HepG2 (cell line): ENCODE data around the gene METTL23. TPM values are rescaled to one million over a fixed set of nuclear protein-coding genes. Genes with fewer than 3 reads are reported as not detected.

Experiments
- ARNTL ChIP-seq: sonication (generic); formaldehyde crosslinking; IDR thresholded peaks from 2 replicates; pipeline ENCODE4 v1.4.0; 2020; ENCODE audit warnings: mild to moderate bottlenecking, missing genetic modification reagents
- CSRNP2 ChIP-seq: sonication (generic); formaldehyde crosslinking; conservative IDR thresholded peaks from 2 replicates; pipeline ENCODE4 v1.8.0; 2022; ENCODE audit warnings: low read depth, missing genetic modification reagents
- KAT8 ChIP-seq: IDR thresholded peaks from 2 replicates; pipeline ENCODE4 v1.6.1; 2016; ENCODE audit warnings: missing genetic modification reagents, missing compliant biosample characterization
- KDM1A ChIP-seq: IDR thresholded peaks from 2 replicates; pipeline ENCODE4 v1.6.1; 2016; ENCODE audit warnings: missing compliant biosample characterization
- MED1 ChIP-seq: sonication (generic); formaldehyde crosslinking; IDR thresholded peaks from 2 replicates; pipeline ENCODE4 v1.4.0; 2020; ENCODE audit warnings: missing genetic modification reagents
- NCOA2 ChIP-seq: sonication (generic); formaldehyde crosslinking; IDR thresholded peaks from 2 replicates; pipeline ENCODE4 v1.8.0; 2022; ENCODE audit warnings: inconsistent platforms
- POLR2A ChIP-seq, 2 experiments: IDR thresholded peaks; 2 replicates each; pipeline ENCODE4 v1.6.1; 2011; ENCODE audit warnings: low read depth in 2 of 2, low read length in 2 of 2, mild to moderate bottlenecking in 1 of 2, moderate library complexity in 1 of 2; ENCODE audit not compliant: insufficient read depth in 1 of 2
- TFDP1 ChIP-seq: IDR thresholded peaks from 2 replicates; pipeline ENCODE4 v1.6.1; 2016; ENCODE audit warnings: missing compliant biosample characterization, missing genetic modification reagents, borderline replicate concordance
- THAP8 ChIP-seq: sonication (generic); formaldehyde crosslinking; IDR thresholded peaks from 2 replicates; pipeline ENCODE4 v1.5.1; 2020; ENCODE audit warnings: missing genetic modification reagents, mild to moderate bottlenecking, borderline replicate concordance
- TOPORS ChIP-seq: sonication (generic); formaldehyde crosslinking; IDR thresholded peaks from 2 replicates; pipeline ENCODE4 v1.8.0; 2023; ENCODE audit warnings: mild to moderate bottlenecking, missing genetic modification reagents
- YEATS2 ChIP-seq: sonication (generic); formaldehyde crosslinking; IDR thresholded peaks from 2 replicates; pipeline ENCODE4 v1.4.0; 2020; ENCODE audit warnings: missing genetic modification reagents, borderline replicate concordance
- ZBTB20 ChIP-seq: sonication (generic); formaldehyde crosslinking; IDR thresholded peaks from 2 replicates; pipeline ENCODE4 v1.8.1; 2023; ENCODE audit warnings: missing genetic modification reagents, low read depth, mild to moderate bottlenecking, borderline replicate concordance
- ZFYVE20 ChIP-seq: sonication (generic); formaldehyde crosslinking; IDR thresholded peaks from 2 replicates; pipeline ENCODE4 v1.8.0; 2023; ENCODE audit warnings: low read depth, mild to moderate bottlenecking, moderate library complexity, missing genetic modification reagents, borderline replicate concordance
- ZNF12 ChIP-seq: sonication (generic); formaldehyde crosslinking; IDR thresholded peaks from 2 replicates; pipeline ENCODE4 v1.5.0; 2020; ENCODE audit warnings: missing genetic modification reagents
- ZNF121 ChIP-seq: sonication (generic); formaldehyde crosslinking; IDR thresholded peaks from 2 replicates; pipeline ENCODE4 v1.5.0; 2020; ENCODE audit warnings: mild to moderate bottlenecking, missing genetic modification reagents
- ZNF160 ChIP-seq: sonication (generic); formaldehyde crosslinking; IDR thresholded peaks from 2 replicates; pipeline ENCODE4 v1.8.0; 2022; ENCODE audit warnings: mild to moderate bottlenecking, inconsistent platforms, missing genetic modification reagents
- ZNF292 ChIP-seq: sonication (generic); formaldehyde crosslinking; IDR thresholded peaks from 2 replicates; pipeline ENCODE4 v1.8.1; 2022; ENCODE audit warnings: mild to moderate bottlenecking, low read depth, missing genetic modification reagents, borderline replicate concordance
- ZNF773 ChIP-seq: sonication (generic); formaldehyde crosslinking; IDR thresholded peaks from 2 replicates; pipeline ENCODE4 v1.4.0; 2020; ENCODE audit warnings: missing genetic modification reagents, borderline replicate concordance
- polyA plus RNA-seq, 8 experiments: library from polyadenylated mRNA; depleted of rRNA in 3 of 8; stranded (reverse) in 7 of 8; unstranded in 1 of 8; fragments of >200 nt; fragmentation: Illumina TruSeq in 4 of 8; extraction: Trizol in 4 of 8; gene quantifications; 2 replicates each; pipeline versions ENCODE4 v1.2.1 to v1.2.3, GENCODE V29; 2011 to 2016; ENCODE audit warnings: low read depth in 4 of 8, missing spikeins in 1 of 8, mixed read lengths in 1 of 8; ENCODE audit not compliant: insufficient read depth in 1 of 8
- total RNA-seq, 5 experiments: library from RNA; depleted of rRNA; stranded (reverse); fragments of >200 nt; fragmentation: Illumina TruSeq; extraction: Trizol; gene quantifications; 2 replicates each; pipeline ENCODE4 v1.2.3, GENCODE V29; 2016; ENCODE audit warnings: low read depth in 1 of 5
- TF ChIP-seq, protein P1 (sequence below): sonication (generic); formaldehyde crosslinking; IDR thresholded peaks from 2 replicates; pipeline ENCODE4 v1.4.0; 2020; ENCODE audit warnings: missing genetic modification reagents, borderline replicate concordance
- TF ChIP-seq, protein P2 (sequence below): sonication (generic); formaldehyde crosslinking; IDR thresholded peaks from 2 replicates; pipeline ENCODE4 v1.5.0; 2020; ENCODE audit warnings: mild to moderate bottlenecking, missing genetic modification reagents

The METTL23 gene
- total and polyA plus RNA-seq, 2 of the 13 experiments (the other 11 are each of a cell fraction or from before 2014, with no cell fraction given) = 39.9 to 104 TPM

- TF ChIP-seq MED1 = no peak; the same call in 1 of the 2 replicates
- TF ChIP-seq ZFYVE20 (CRISPR knock-in tag) = 0 out of 2 replicates have a peak, but pooled peaks have one; percentile 19
- no peak for TF ChIP-seq THAP8 (CRISPR knock-in tag)
- peak; percentile 63; the same call in 1 of the 2 replicates for TF ChIP-seq ARNTL
- TF ChIP-seq, protein P1, sequence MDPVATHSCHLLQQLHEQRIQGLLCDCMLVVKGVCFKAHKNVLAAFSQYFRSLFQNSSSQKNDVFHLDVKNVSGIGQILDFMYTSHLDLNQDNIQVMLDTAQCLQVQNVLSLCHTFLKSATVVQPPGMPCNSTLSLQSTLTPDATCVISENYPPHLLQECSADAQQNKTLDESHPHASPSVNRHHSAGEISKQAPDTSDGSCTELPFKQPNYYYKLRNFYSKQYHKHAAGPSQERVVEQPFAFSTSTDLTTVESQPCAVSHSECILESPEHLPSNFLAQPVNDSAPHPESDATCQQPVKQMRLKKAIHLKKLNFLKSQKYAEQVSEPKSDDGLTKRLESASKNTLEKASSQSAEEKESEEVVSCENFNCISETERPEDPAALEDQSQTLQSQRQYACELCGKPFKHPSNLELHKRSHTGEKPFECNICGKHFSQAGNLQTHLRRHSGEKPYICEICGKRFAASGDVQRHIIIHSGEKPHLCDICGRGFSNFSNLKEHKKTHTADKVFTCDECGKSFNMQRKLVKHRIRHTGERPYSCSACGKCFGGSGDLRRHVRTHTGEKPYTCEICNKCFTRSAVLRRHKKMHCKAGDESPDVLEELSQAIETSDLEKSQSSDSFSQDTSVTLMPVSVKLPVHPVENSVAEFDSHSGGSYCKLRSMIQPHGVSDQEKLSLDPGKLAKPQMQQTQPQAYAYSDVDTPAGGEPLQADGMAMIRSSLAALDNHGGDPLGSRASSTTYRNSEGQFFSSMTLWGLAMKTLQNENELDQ (CRISPR knock-in tag) = no peak
- no peak for TF ChIP-seq KDM1A
- TF ChIP-seq ZNF121 (CRISPR knock-in tag) = no peak
- TF ChIP-seq, protein P2, sequence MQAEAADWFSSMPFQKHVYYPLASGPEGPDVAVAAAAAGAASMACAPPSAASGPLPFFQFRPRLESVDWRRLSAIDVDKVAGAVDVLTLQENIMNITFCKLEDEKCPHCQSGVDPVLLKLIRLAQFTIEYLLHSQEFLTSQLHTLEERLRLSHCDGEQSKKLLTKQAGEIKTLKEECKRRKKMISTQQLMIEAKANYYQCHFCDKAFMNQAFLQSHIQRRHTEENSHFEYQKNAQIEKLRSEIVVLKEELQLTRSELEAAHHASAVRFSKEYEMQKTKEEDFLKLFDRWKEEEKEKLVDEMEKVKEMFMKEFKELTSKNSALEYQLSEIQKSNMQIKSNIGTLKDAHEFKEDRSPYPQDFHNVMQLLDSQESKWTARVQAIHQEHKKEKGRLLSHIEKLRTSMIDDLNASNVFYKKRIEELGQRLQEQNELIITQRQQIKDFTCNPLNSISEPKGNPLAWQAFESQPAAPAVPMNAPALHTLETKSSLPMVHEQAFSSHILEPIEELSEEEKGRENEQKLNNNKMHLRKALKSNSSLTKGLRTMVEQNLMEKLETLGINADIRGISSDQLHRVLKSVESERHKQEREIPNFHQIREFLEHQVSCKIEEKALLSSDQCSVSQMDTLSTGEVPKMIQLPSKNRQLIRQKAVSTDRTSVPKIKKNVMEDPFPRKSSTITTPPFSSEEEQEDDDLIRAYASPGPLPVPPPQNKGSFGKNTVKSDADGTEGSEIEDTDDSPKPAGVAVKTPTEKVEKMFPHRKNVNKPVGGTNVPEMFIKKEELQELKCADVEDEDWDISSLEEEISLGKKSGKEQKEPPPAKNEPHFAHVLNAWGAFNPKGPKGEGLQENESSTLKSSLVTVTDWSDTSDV (CRISPR knock-in tag) = no peak
- no peak for TF ChIP-seq ZBTB20
- TF ChIP-seq ZNF292 (CRISPR knock-in tag) = no peak; the same call in 1 of the 2 replicates
- peak; percentile 60; the same call in 1 of the 2 replicates for TF ChIP-seq ZNF160
- peak; percentile 80 for TF ChIP-seq ZNF12
- TF ChIP-seq NCOA2 = no peak
- TF ChIP-seq TOPORS (CRISPR knock-in tag) = no peak
- peak; percentile 50 to 89 for TF ChIP-seq POLR2A (IDR thresholded peaks at IDR 0.05; ENCODE audit: insufficient read depth in 1 of 2, low read depth in 2 of 2, low read length in 2 of 2)
- no peak for TF ChIP-seq YEATS2
- 0 out of 2 replicates have a peak, but pooled peaks have one; percentile 78 for TF ChIP-seq ZNF773
- peak; percentile 8; the same call in 1 of the 2 replicates for TF ChIP-seq TFDP1 (CRISPR knock-in tag)
- peak; percentile 66 for TF ChIP-seq KAT8 (CRISPR knock-in tag)
- TF ChIP-seq CSRNP2 (CRISPR knock-in tag) = peak; percentile 63; the same call in 1 of the 2 replicates
These were observed at the start of gene METTL23 (continued) for GRCh38 chr17:76726776-76727718.
